Keratinocyte (primary cell): ENCODE results near the gene IRAK3. TPM values are rescaled to one million over a fixed set of nuclear protein-coding genes. Genes with fewer than 3 reads are reported as not detected.

ENCODE experiments used
- DNase-seq: peaks from one replicate; pipeline ENCODE4 v3.0.0-alpha.2; 2011; ENCODE audit warnings: low read depth, missing footprints, low spot score
- FAIRE-seq: peaks from 2 replicates; lab custom pipeline; 2011; peaks lifted over from hg19 to GRCh38; lab: Jason Lieb, UNC
- H2AFZ ChIP-seq: 2 replicates; pipeline ENCODE4 v1.6.0; 2012; ENCODE audit warnings: low read length, control low read depth, inconsistent platforms; ENCODE audit not compliant: control insufficient read depth
- H3K27ac ChIP-seq: 2 replicates; pipeline ENCODE4 v1.5.1; 2011; ENCODE audit warnings: low read length; ENCODE audit not compliant: control insufficient read depth, insufficient read depth
- H3K27me3 ChIP-seq: 3 replicates; pipeline ENCODE4 v1.6.0; 2011; ENCODE audit warnings: low read length; ENCODE audit not compliant: control insufficient read depth, insufficient read depth; ENCODE audit errors: extremely low read depth
- H3K36me3 ChIP-seq, 2 experiments: 2 replicates in 1 of 2; 3 replicates in 1 of 2; pipeline ENCODE4 v1.5.1; 2011; ENCODE audit warnings: low read length in 2 of 2, mild to moderate bottlenecking in 1 of 2; ENCODE audit not compliant: control insufficient read depth in 2 of 2, insufficient read depth in 2 of 2; ENCODE audit errors: extremely low read depth in 1 of 2
- H3K4me1 ChIP-seq: 3 replicates; pipeline ENCODE4 v1.5.1; 2011; ENCODE audit warnings: low read length; ENCODE audit not compliant: control insufficient read depth, insufficient read depth; ENCODE audit errors: extremely low read depth
- H3K4me2 ChIP-seq: 3 replicates; pipeline ENCODE4 v1.6.0; 2011; ENCODE audit warnings: low read depth, low read length; ENCODE audit not compliant: control insufficient read depth, insufficient read depth; ENCODE audit errors: extremely low read depth
- H3K4me3 ChIP-seq, 3 experiments: fragments of 200-600 bp in 1 of 3; sonication (generic) in 1 of 3; 2 replicates in 2 of 3; 3 replicates in 1 of 3; pipeline ENCODE4 v1.5.1; 2011 to 2016; ENCODE audit warnings: low read length in 3 of 3, mild to moderate bottlenecking in 3 of 3, control low read depth in 2 of 3, inconsistent platforms in 1 of 3, low read depth in 1 of 3, mixed read lengths in 1 of 3, mixed run types in 1 of 3, moderate library complexity in 1 of 3; ENCODE audit not compliant: control insufficient read depth in 2 of 3, insufficient read depth in 2 of 3; ENCODE audit errors: extremely low read depth in 1 of 3
- H3K79me2 ChIP-seq: 2 replicates; pipeline ENCODE4 v1.6.0; 2012; ENCODE audit warnings: low read length; ENCODE audit not compliant: control insufficient read depth, insufficient read depth
- H3K9ac ChIP-seq: 3 replicates; pipeline ENCODE4 v1.6.0; 2011; ENCODE audit warnings: low read length; ENCODE audit not compliant: control insufficient read depth, insufficient read depth; ENCODE audit errors: extremely low read depth
- H3K9me1 ChIP-seq: 3 replicates; pipeline ENCODE4 v1.6.0; 2011; ENCODE audit warnings: low read length; ENCODE audit not compliant: control insufficient read depth, insufficient read depth; ENCODE audit errors: extremely low read depth
- H3K9me3 ChIP-seq: 2 replicates; pipeline ENCODE4 v1.5.1; 2012; ENCODE audit warnings: low read depth, low read length; ENCODE audit not compliant: control insufficient read depth
- H4K20me1 ChIP-seq: 3 replicates; pipeline ENCODE4 v1.6.0; 2011; ENCODE audit warnings: low read length; ENCODE audit not compliant: control insufficient read depth, insufficient read depth; ENCODE audit errors: extremely low read depth
- CTCF ChIP-seq, 3 experiments: IDR thresholded peaks in 1 of 3; conservative IDR thresholded peaks in 1 of 3; optimal IDR thresholded peaks in 1 of 3; 2 replicates in 2 of 3; 3 replicates in 1 of 3; pipeline versions ENCODE3 to v1.5.1; 2011; ENCODE audit warnings: low read length in 3 of 3, mild to moderate bottlenecking in 3 of 3, moderate library complexity in 2 of 3, control low read depth in 1 of 3, inconsistent platforms in 1 of 3; ENCODE audit not compliant: insufficient read depth in 2 of 3; ENCODE audit errors: extremely low read depth in 1 of 3
- EZH2 ChIP-seq: IDR thresholded peaks from one replicate; pipeline ENCODE4 v1.6.1; 2012; ENCODE audit warnings: inconsistent platforms, mild to moderate bottlenecking, low read length, moderate library complexity
- dilution Hi-C: fragments of 300-500 bp; cut with MboI; formaldehyde crosslinking; loops from one replicate; pipeline ENCODE4 v1.7.0; 2020; ENCODE audit warnings: low sequenced_read_pairs; ENCODE audit not compliant: extremely low pct_ligation_motif_present
- polyA plus RNA-seq, 5 experiments: library from polyadenylated mRNA; depleted of rRNA in 3 of 5; stranded (reverse) in 3 of 5; stranded (forward) in 1 of 5; unstranded in 1 of 5; fragments of >200 nt; gene quantifications; 1 replicate in 1 of 5; 2 replicates in 3 of 5; 3 replicates in 1 of 5; pipeline versions ENCODE4 v1.2.1 to v1.2.3, GENCODE V29; 2011 to 2012; ENCODE audit warnings: missing spikeins in 2 of 5, low read depth in 1 of 5, low replicate concordance in 1 of 5

Gene IRAK3
- polyA plus RNA-seq, 1 donor (not counting 4 experiments of a cell fraction or from before 2014, with no cell fraction given): 0.07 TPM

GRCh38 chr12:66156654-66157053 is 32.4 kb upstream of the IRAK3 start:
- no peak for DNase-seq
- H3K4me1 ChIP-seq: peaks cover 6% of the 10 kb centered on the region
- no peak overlapping the region for H3K4me2 ChIP-seq

GRCh38 chr12:66159123-66159522 is 29.9 kb upstream of the IRAK3 start:
- no peaks in the 10 kb centered on the region for H3K9me1 ChIP-seq
- H3K4me1 ChIP-seq: no peaks in the 10 kb centered on the region
- H4K20me1 ChIP-seq: no peaks in the 10 kb centered on the region
- DNase-seq (no peak), FAIRE-seq (peak; percentile 17)
- no peak overlapping the region for H3K9ac ChIP-seq
- TF ChIP-seq CTCF (optimal IDR thresholded peaks at IDR 0.05 in 1 of 3, IDR thresholded peaks at IDR 0.05 in 1 of 3, conservative IDR thresholded peaks at IDR 0.05 in 1 of 3; ENCODE audit: extremely low read depth in 1 of 3, insufficient read depth in 2 of 3, low read length in 3 of 3): no peak
- TF ChIP-seq EZH2: no peak
- H2AFZ ChIP-seq: no peak overlapping the region
- H3K36me3 ChIP-seq: peaks cover 0 to 2% of the 10 kb centered on the region in 2 experiments
- peaks cover 33% of the 10 kb centered on the region for H3K79me2 ChIP-seq
- dilution Hi-C loops: no loop called here
- H3K4me2 ChIP-seq: no peak overlapping the region
- no peaks in the 10 kb centered on the region for H3K9me3 ChIP-seq
- H3K27me3 ChIP-seq: no peaks in the 10 kb centered on the region
- no peak overlapping the region for H3K4me3 ChIP-seq
- no peak overlapping the region for H3K27ac ChIP-seq

More at GRCh38 chr12:66156654-66157053, 32.4 kb upstream of the IRAK3 start:
- H3K79me2 ChIP-seq: peaks cover 12% of the 10 kb centered on the region
- no peak overlapping the region for H2AFZ ChIP-seq
- H3K4me3 ChIP-seq: no peak overlapping the region
- peaks cover 0 to 2% of the 10 kb centered on the region in 2 experiments for H3K36me3 ChIP-seq
- no peak overlapping the region for H3K9ac ChIP-seq
- no peaks in the 10 kb centered on the region for H3K9me3 ChIP-seq
- H3K27me3 ChIP-seq: no peaks in the 10 kb centered on the region
- FAIRE-seq: no peak
- TF ChIP-seq CTCF (optimal IDR thresholded peaks at IDR 0.05 in 1 of 3, IDR thresholded peaks at IDR 0.05 in 1 of 3, conservative IDR thresholded peaks at IDR 0.05 in 1 of 3; ENCODE audit: extremely low read depth in 1 of 3, insufficient read depth in 2 of 3, low read length in 3 of 3): no peak
- TF ChIP-seq EZH2: no peak
- no peaks in the 10 kb centered on the region for H3K9me1 ChIP-seq
- H4K20me1 ChIP-seq: no peaks in the 10 kb centered on the region
- dilution Hi-C loops: no loop called here
- no peak overlapping the region for H3K27ac ChIP-seq
